HepG2 (cell line): ENCODE measurements around the gene MYO7A. TPM values are rescaled to one million over a fixed set of nuclear protein-coding genes. Genes with fewer than 3 reads are reported as not detected.

ENCODE experiments used
- CBX1 ChIP-seq: IDR thresholded peaks from one replicate; pipeline ENCODE4 v1.6.1; 2016; ENCODE audit warnings: antibody characterized with exemption, low read depth
- GATA4 ChIP-seq: sonication (generic); IDR thresholded peaks from 2 replicates; pipeline ENCODE4 v1.6.1; 2016; ENCODE audit warnings: antibody characterized with exemption, low read depth, borderline replicate concordance
- KLF13 ChIP-seq: sonication (generic); formaldehyde crosslinking; IDR thresholded peaks from 2 replicates; pipeline ENCODE4 v1.4.0; 2020; ENCODE audit warnings: mild to moderate bottlenecking, missing genetic modification reagents
- NR2F6 ChIP-seq, 2 experiments: IDR thresholded peaks; 2 replicates each; pipeline ENCODE4 v1.6.1; 2016; ENCODE audit warnings: antibody characterized with exemption in 1 of 2, mild to moderate bottlenecking in 1 of 2
- SKI ChIP-seq: fragments of 450-650 bp; IDR thresholded peaks from one replicate; pipeline ENCODE4 v1.6.1; 2018; ENCODE audit warnings: mild to moderate bottlenecking; ENCODE audit not compliant: partially characterized antibody
- ZMYM4 ChIP-seq: sonication (generic); formaldehyde crosslinking; IDR thresholded peaks from 2 replicates; pipeline ENCODE4 v1.8.1; 2023; ENCODE audit warnings: mild to moderate bottlenecking, missing genetic modification reagents
- ZNF253 ChIP-seq: sonication (generic); formaldehyde crosslinking; IDR thresholded peaks from 2 replicates; pipeline ENCODE4 v1.8.0; 2022; ENCODE audit warnings: mild to moderate bottlenecking, missing genetic modification reagents, borderline replicate concordance
- ZNF333 ChIP-seq: sonication (generic); formaldehyde crosslinking; IDR thresholded peaks from 2 replicates; pipeline ENCODE4 v1.4.0; 2020; ENCODE audit warnings: mild to moderate bottlenecking, missing genetic modification reagents, borderline replicate concordance
- ZSCAN20 ChIP-seq: sonication (generic); formaldehyde crosslinking; IDR thresholded peaks from 2 replicates; pipeline ENCODE4 v1.4.0; 2020; ENCODE audit warnings: missing genetic modification reagents, mild to moderate bottlenecking, borderline replicate concordance
- polyA plus RNA-seq, 8 experiments: library from polyadenylated mRNA; depleted of rRNA in 3 of 8; stranded (reverse) in 7 of 8; unstranded in 1 of 8; fragments of >200 nt; fragmentation: Illumina TruSeq in 4 of 8; extraction: Trizol in 4 of 8; gene quantifications; 2 replicates each; pipeline versions ENCODE4 v1.2.1 to v1.2.3, GENCODE V29; 2011 to 2016; ENCODE audit warnings: low read depth in 4 of 8, missing spikeins in 1 of 8, mixed read lengths in 1 of 8; ENCODE audit not compliant: insufficient read depth in 1 of 8
- total RNA-seq, 5 experiments: library from RNA; depleted of rRNA; stranded (reverse); fragments of >200 nt; fragmentation: Illumina TruSeq; extraction: Trizol; gene quantifications; 2 replicates each; pipeline ENCODE4 v1.2.3, GENCODE V29; 2016; ENCODE audit warnings: low read depth in 1 of 5
- TF ChIP-seq, protein P1 (sequence below): sonication (generic); formaldehyde crosslinking; IDR thresholded peaks from 2 replicates; pipeline ENCODE4 v1.4.0; 2020; ENCODE audit warnings: missing genetic modification reagents
- TF ChIP-seq, protein P2 (sequence below): sonication (generic); formaldehyde crosslinking; IDR thresholded peaks from 2 replicates; pipeline ENCODE4 v1.5.1; 2020; ENCODE audit warnings: missing genetic modification reagents, mild to moderate bottlenecking, borderline replicate concordance
- TF ChIP-seq, protein P3 (sequence below): sonication (generic); formaldehyde crosslinking; IDR thresholded peaks from 2 replicates; pipeline ENCODE4 v1.8.0; 2022; ENCODE audit warnings: mild to moderate bottlenecking, missing genetic modification reagents
- TF ChIP-seq, protein P4 (sequence below): sonication (generic); formaldehyde crosslinking; IDR thresholded peaks from 2 replicates; pipeline ENCODE4 v1.4.0; 2020; ENCODE audit warnings: missing genetic modification reagents, low read depth, mild to moderate bottlenecking, borderline replicate concordance
- TF ChIP-seq, protein P5 (sequence below): sonication (generic); formaldehyde crosslinking; IDR thresholded peaks from 2 replicates; pipeline ENCODE4 v1.4.0; 2020; ENCODE audit warnings: missing genetic modification reagents
- TF ChIP-seq, protein P6 (sequence below): IDR thresholded peaks from 2 replicates; pipeline ENCODE4 v1.6.1; 2012; ENCODE audit warnings: inconsistent platforms
- TF ChIP-seq, protein P7 (sequence below): IDR thresholded peaks from 2 replicates; pipeline ENCODE4 v1.6.1; 2012; ENCODE audit warnings: low read depth, low read length, improper control_type of control experiment

MYO7A gene
- total and polyA plus RNA-seq, 2 of the 13 experiments (the other 11 are each of a cell fraction or from before 2014, with no cell fraction given): 7.5 to 10.0 TPM

DNA sequence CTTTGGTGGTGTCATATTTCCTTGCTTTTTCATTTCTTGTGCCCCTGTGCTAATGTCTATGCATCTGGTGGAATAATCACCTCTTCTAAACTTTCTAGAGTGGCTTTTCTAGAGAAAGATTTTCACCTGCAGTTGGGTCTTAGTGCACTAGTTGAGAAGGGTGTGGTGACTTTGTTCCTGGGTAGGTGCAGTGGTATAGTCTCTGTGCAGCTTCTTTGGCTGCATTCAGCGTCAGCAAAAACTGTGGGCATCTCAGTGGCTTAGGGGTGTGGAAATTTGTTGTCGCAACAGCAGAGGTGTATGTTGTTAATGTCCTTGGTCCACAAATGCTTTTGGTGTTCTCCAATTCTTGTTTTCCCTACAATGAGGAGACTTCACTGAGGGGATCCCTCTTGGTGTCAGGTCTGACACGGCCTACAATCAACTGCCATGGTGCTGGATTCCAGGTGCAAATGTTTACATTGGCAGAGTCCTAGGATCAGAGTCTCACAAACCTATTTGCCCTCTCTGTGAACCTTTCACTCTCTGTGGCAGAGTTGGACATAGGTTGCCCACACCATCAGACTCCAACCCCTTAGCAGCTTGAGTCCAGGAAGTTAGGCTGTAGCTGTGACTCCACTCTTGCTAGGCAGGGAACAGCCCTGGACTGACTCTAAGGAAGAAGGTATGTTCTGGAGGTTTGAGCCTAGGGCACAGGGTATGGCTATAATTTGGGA lies 124.7 kb downstream of the MYO7A start (continued):
- TF ChIP-seq SKI (peak; percentile 29), ZSCAN20 (no peak), ZNF253 (no peak), KLF13 (CRISPR knock-in tag) (no peak), ZMYM4 (CRISPR knock-in tag) (peak; percentile 84), CBX1 (no peak), GATA4 (no peak), NR2F6 (IDR thresholded peaks at IDR 0.05) (peak; percentile 27; the same call in 1 of the 2 replicates), NR2F6 (CRISPR knock-in tag; IDR thresholded peaks at IDR 0.05) (peak; percentile 30; the same call in 1 of the 2 replicates), ZNF333 (no peak)
- TF ChIP-seq, protein P1, sequence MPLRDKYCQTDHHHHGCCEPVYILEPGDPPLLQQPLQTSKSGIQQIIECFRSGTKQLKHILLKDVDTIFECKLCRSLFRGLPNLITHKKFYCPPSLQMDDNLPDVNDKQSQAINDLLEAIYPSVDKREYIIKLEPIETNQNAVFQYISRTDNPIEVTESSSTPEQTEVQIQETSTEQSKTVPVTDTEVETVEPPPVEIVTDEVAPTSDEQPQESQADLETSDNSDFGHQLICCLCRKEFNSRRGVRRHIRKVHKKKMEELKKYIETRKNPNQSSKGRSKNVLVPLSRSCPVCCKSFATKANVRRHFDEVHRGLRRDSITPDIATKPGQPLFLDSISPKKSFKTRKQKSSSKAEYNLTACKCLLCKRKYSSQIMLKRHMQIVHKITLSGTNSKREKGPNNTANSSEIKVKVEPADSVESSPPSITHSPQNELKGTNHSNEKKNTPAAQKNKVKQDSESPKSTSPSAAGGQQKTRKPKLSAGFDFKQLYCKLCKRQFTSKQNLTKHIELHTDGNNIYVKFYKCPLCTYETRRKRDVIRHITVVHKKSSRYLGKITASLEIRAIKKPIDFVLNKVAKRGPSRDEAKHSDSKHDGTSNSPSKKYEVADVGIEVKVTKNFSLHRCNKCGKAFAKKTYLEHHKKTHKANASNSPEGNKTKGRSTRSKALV (CRISPR knock-in tag): no peak
- TF ChIP-seq, protein P2, sequence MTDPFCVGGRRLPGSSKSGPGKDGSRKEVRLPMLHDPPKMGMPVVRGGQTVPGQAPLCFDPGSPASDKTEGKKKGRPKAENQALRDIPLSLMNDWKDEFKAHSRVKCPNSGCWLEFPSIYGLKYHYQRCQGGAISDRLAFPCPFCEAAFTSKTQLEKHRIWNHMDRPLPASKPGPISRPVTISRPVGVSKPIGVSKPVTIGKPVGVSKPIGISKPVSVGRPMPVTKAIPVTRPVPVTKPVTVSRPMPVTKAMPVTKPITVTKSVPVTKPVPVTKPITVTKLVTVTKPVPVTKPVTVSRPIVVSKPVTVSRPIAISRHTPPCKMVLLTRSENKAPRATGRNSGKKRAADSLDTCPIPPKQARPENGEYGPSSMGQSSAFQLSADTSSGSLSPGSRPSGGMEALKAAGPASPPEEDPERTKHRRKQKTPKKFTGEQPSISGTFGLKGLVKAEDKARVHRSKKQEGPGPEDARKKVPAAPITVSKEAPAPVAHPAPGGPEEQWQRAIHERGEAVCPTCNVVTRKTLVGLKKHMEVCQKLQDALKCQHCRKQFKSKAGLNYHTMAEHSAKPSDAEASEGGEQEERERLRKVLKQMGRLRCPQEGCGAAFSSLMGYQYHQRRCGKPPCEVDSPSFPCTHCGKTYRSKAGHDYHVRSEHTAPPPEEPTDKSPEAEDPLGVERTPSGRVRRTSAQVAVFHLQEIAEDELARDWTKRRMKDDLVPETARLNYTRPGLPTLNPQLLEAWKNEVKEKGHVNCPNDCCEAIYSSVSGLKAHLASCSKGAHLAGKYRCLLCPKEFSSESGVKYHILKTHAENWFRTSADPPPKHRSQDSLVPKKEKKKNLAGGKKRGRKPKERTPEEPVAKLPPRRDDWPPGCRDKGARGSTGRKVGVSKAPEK (CRISPR knock-in tag): no peak
- TF ChIP-seq, protein P3, sequence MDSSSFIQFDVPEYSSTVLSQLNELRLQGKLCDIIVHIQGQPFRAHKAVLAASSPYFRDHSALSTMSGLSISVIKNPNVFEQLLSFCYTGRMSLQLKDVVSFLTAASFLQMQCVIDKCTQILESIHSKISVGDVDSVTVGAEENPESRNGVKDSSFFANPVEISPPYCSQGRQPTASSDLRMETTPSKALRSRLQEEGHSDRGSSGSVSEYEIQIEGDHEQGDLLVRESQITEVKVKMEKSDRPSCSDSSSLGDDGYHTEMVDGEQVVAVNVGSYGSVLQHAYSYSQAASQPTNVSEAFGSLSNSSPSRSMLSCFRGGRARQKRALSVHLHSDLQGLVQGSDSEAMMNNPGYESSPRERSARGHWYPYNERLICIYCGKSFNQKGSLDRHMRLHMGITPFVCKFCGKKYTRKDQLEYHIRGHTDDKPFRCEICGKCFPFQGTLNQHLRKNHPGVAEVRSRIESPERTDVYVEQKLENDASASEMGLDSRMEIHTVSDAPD (CRISPR knock-in tag): peak; percentile 80
- TF ChIP-seq, protein P4, sequence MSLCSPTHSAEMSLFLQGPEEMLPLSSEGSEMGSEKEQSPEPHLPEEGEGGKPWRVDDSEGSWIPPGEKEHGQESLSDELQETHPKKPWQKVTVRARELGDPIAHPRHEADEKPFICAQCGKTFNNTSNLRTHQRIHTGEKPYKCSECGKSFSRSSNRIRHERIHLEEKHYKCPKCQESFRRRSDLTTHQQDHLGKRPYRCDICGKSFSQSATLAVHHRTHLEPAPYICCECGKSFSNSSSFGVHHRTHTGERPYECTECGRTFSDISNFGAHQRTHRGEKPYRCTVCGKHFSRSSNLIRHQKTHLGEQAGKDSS (CRISPR knock-in tag): no peak
- TF ChIP-seq, protein P5, sequence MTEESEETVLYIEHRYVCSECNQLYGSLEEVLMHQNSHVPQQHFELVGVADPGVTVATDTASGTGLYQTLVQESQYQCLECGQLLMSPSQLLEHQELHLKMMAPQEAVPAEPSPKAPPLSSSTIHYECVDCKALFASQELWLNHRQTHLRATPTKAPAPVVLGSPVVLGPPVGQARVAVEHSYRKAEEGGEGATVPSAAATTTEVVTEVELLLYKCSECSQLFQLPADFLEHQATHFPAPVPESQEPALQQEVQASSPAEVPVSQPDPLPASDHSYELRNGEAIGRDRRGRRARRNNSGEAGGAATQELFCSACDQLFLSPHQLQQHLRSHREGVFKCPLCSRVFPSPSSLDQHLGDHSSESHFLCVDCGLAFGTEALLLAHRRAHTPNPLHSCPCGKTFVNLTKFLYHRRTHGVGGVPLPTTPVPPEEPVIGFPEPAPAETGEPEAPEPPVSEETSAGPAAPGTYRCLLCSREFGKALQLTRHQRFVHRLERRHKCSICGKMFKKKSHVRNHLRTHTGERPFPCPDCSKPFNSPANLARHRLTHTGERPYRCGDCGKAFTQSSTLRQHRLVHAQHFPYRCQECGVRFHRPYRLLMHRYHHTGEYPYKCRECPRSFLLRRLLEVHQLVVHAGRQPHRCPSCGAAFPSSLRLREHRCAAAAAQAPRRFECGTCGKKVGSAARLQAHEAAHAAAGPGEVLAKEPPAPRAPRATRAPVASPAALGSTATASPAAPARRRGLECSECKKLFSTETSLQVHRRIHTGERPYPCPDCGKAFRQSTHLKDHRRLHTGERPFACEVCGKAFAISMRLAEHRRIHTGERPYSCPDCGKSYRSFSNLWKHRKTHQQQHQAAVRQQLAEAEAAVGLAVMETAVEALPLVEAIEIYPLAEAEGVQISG: peak; percentile 24; the same call in 1 of the 2 replicates
- TF ChIP-seq, protein P6, sequence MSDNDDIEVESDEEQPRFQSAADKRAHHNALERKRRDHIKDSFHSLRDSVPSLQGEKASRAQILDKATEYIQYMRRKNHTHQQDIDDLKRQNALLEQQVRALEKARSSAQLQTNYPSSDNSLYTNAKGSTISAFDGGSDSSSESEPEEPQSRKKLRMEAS: 0 out of 2 replicates have a peak, but pooled peaks have one; percentile 12
- TF ChIP-seq, protein P7, sequence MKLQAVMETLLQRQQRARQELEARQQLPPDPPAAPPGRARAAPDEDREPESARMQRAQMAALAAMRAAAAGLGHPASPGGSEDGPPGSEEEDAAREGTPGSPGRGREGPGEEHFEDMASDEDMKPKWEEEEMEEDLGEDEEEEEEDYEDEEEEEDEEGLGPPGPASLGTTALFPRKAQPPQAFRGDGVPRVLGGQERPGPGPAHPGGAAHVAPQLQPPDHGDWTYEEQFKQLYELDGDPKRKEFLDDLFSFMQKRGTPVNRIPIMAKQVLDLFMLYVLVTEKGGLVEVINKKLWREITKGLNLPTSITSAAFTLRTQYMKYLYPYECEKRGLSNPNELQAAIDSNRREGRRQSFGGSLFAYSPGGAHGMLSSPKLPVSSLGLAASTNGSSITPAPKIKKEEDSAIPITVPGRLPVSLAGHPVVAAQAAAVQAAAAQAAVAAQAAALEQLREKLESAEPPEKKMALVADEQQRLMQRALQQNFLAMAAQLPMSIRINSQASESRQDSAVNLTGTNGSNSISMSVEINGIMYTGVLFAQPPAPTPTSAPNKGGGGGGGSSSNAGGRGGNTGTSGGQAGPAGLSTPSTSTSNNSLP: no peak; the same call in 1 of the 2 replicates
